Astrocyte (in vitro differentiated cells and primary cell): Measurements from ENCODE around the gene SYNE1.

Experiments used
- CTCF ChIP-seq: IDR thresholded peaks from 2 replicates; pipeline ENCODE4 v1.5.1; 2011; ENCODE audit warnings: low read depth, mild to moderate bottlenecking, inconsistent platforms, low read length, moderate library complexity; ENCODE audit not compliant: insufficient read depth
- EZH2 ChIP-seq: IDR thresholded peaks from 2 replicates; pipeline ENCODE4 v1.6.1; 2012; ENCODE audit warnings: mild to moderate bottlenecking, low read length, inconsistent platforms; ENCODE audit not compliant: insufficient read depth

- TF ChIP-seq CTCF: no peak
- no peak for TF ChIP-seq EZH2
Measured at GRCh38 chr6:152636609-152637295, 410 bp downstream of the SYNE1 start.
